ENCODE measurements around the gene SIGLEC6. TPM values are rescaled to one million over a fixed set of nuclear protein-coding genes. Genes with fewer than 3 reads are reported as not detected.

Gene SIGLEC6
- total RNA-seq, 1 donor from 2014 or later: not detected

- peaks cover 8% of the 10 kb centered on the region for H3K9me3 Mint-ChIP-seq (ENCODE audit: unreplicated experiment)
- TF ChIP-seq CTCF (IDR thresholded peaks at IDR 0.05; ENCODE audit: partially characterized antibody, unreplicated experiment): no peak
- peaks cover 2% of the 10 kb centered on the region for H3K36me3 Mint-ChIP-seq (ENCODE audit: unreplicated experiment)
- H3K27me3 Mint-ChIP-seq (ENCODE audit: unreplicated experiment): peaks cover 9% of the 10 kb centered on the region
- H3K4me3 Mint-ChIP-seq (ENCODE audit: unreplicated experiment): no peak overlapping the region
- no peak for DNase-seq
- H3K27ac Mint-ChIP-seq (ENCODE audit: unreplicated experiment): no peak overlapping the region
- H3K4me1 Mint-ChIP-seq (ENCODE audit: low read depth, unreplicated experiment): no peaks in the 10 kb centered on the region
Measured at GRCh38 chr19:51548891-51549305, 17.4 kb upstream of the SIGLEC6 start.

GRCh38 chr19:51548213-51548651, 16.8 kb upstream of the SIGLEC6 start:
- H3K9me3 Mint-ChIP-seq (ENCODE audit: unreplicated experiment): peaks cover 8% of the 10 kb centered on the region
- H3K27ac Mint-ChIP-seq (ENCODE audit: unreplicated experiment): no peak overlapping the region
- TF ChIP-seq CTCF (IDR thresholded peaks at IDR 0.05; ENCODE audit: partially characterized antibody, unreplicated experiment): no peak
- H3K27me3 Mint-ChIP-seq (ENCODE audit: unreplicated experiment): peaks cover 9% of the 10 kb centered on the region
- H3K36me3 Mint-ChIP-seq (ENCODE audit: unreplicated experiment): peaks cover 5% of the 10 kb centered on the region
- H3K4me3 Mint-ChIP-seq (ENCODE audit: unreplicated experiment): no peak overlapping the region
- no peak for DNase-seq
- H3K4me1 Mint-ChIP-seq (ENCODE audit: low read depth, unreplicated experiment): no peaks in the 10 kb centered on the region

- no peaks in the 10 kb centered on the region for H3K4me1 Mint-ChIP-seq (ENCODE audit: low read depth, unreplicated experiment)
- TF ChIP-seq CTCF (IDR thresholded peaks at IDR 0.05; ENCODE audit: partially characterized antibody, unreplicated experiment): no peak
- H3K27me3 Mint-ChIP-seq (ENCODE audit: unreplicated experiment): peaks cover 8% of the 10 kb centered on the region
- no peak overlapping the region for H3K4me3 Mint-ChIP-seq (ENCODE audit: unreplicated experiment)
- H3K36me3 Mint-ChIP-seq (ENCODE audit: unreplicated experiment): peaks cover 5% of the 10 kb centered on the region
- no peak overlapping the region for H3K27ac Mint-ChIP-seq (ENCODE audit: unreplicated experiment)
- no peak for DNase-seq
- peaks cover 8% of the 10 kb centered on the region for H3K9me3 Mint-ChIP-seq (ENCODE audit: unreplicated experiment)
Measured at GRCh38 chr19:51547397-51548212, 16.1 kb upstream of the SIGLEC6 start.

GRCh38 chr19:51546650-51547396, 15.4 kb upstream of the SIGLEC6 start:
- H3K4me1 Mint-ChIP-seq (ENCODE audit: low read depth, unreplicated experiment): no peaks in the 10 kb centered on the region
- no peak for TF ChIP-seq CTCF (IDR thresholded peaks at IDR 0.05; ENCODE audit: partially characterized antibody, unreplicated experiment)
- H3K27me3 Mint-ChIP-seq (ENCODE audit: unreplicated experiment): peaks cover 4% of the 10 kb centered on the region
- no peak for DNase-seq
- peaks cover 5% of the 10 kb centered on the region for H3K36me3 Mint-ChIP-seq (ENCODE audit: unreplicated experiment)
- H3K9me3 Mint-ChIP-seq (ENCODE audit: unreplicated experiment): peaks cover 7% of the 10 kb centered on the region
- H3K4me3 Mint-ChIP-seq (ENCODE audit: unreplicated experiment): no peak overlapping the region
- no peak overlapping the region for H3K27ac Mint-ChIP-seq (ENCODE audit: unreplicated experiment)

All from glutamatergic neuron (in vitro differentiated cells).